GM23248 (cell line): Measurements from ENCODE around the gene C2CD4C.

ENCODE experiments used
- EZH2 ChIP-seq: fragments of 200-600 bp; sonication (generic); IDR thresholded peaks from 2 replicates; pipeline ENCODE4 v1.6.1; 2018; ENCODE audit warnings: antibody characterized with exemption, mild to moderate bottlenecking; ENCODE audit not compliant: insufficient read depth, poor library complexity, severe bottlenecking
- EZH2phosphoT487 ChIP-seq: fragments of 200-600 bp; sonication (generic); IDR thresholded peaks from 2 replicates; pipeline ENCODE4 v1.6.1; 2018; ENCODE audit warnings: antibody characterized with exemption, moderate library complexity, mild to moderate bottlenecking, low read depth; ENCODE audit not compliant: insufficient read depth

- TF ChIP-seq EZH2phosphoT487 (no peak), EZH2 (no peak)
Observed at GRCh38 chr19:359653-359925, 49.4 kb downstream of the C2CD4C start.
